ENCODE data around the gene GSTP1. TPM values are rescaled to one million over a fixed set of nuclear protein-coding genes. Genes with fewer than 3 reads are reported as not detected.
"Not testable (repeated sequence)": the region's sequence is repeated elsewhere in the genome, so short reads cannot be mapped to it uniquely, and the experiment has no call there.

Gene GSTP1
- total RNA-seq (10 to 100 TPM; 67.8 to 79.7 TPM), total RNA-seq (35.4 to 94.4 reads per million in 2 donors)

DNA sequence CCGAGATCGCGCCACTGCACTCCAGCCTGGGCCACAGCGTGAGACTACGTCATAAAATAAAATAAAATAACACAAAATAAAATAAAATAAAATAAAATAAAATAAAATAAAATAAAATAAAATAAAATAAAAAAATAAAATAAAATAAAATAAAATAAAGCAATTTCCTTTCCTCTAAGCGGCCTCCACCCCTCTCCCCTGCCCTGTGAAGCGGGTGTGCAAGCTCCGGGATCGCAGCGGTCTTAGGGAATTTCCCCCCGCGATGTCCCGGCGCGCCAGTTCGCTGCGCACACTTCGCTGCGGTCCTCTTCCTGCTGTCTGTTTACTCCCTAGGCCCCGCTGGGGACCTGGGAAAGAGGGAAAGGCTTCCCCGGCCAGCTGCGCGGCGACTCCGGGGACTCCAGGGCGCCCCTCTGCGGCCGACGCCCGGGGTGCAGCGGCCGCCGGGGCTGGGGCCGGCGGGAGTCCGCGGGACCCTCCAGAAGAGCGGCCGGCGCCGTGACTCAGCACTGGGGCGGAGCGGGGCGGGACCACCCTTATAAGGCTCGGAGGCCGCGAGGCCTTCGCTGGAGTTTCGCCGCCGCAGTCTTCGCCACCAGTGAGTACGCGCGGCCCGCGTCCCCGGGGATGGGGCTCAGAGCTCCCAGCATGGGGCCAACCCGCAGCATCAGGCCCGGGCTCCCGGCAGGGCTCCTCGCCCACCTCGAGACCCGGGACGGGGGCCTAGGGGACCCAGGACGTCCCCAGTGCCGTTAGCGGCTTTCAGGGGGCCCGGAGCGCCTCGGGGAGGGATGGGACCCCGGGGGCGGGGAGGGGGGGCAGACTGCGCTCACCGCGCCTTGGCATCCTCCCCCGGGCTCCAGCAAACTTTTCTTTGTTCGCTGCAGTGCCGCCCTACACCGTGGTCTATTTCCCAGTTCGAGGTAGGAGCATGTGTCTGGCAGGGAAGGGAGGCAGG is at the start of gene GSTP1:
TSS of gene GSTP1 (plus strand) at position 566 of the 958 bp plus-strand sequence. CDS start at position 598, 32 bp downstream.
- Mint-ChIP-seq H3K4me3 (peak within 1 kb of the TSS; percentile 90), H3K27me3 (peaks cover 12% of the 10 kb centered on the region), H3K36me3 (ENCODE audit: low read depth) (no peaks in the 10 kb centered on the region), H3K4me1 (peaks cover 31% of the 10 kb centered on the region), H3K27ac (peak within 1 kb of the TSS; percentile 81)
- DNase-seq (peak; percentile 54 to 67 (median 62)), ATAC-seq (peak; percentile 86)
- no peaks in the 10 kb centered on the region for H3K9me3 ChIP-seq (ENCODE audit: control insufficient read depth, low read length, poor library complexity, severe bottlenecking)

DNA sequence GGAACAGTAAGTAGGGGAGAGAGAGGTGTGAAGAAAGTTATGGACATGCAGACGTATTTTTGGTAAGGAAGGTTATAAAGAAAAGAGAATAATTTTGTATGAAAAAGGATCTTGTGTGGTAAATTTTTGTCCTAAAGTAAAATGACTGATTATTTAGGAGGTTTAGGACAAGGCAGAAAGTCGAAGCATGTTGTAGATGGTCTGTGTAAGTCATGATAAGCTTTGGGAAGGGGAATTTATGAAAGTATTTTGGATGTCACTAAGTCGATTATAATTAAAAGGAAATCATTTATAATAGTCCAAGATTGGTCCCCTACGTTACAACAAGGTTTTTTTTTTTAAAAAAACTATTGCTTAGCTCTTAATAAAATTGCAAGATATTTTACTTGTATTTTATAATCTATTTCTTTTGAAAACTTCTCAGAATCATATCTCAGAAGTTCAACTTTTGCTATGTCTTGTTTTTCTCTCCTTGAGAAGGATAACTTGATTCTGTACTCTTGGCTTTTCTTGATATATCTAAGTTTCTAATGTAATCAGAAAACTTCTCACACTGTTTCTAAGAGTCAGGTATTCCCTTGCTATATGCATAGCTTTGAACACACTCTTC is 49.4 kb upstream of the GSTP1 start:
- H3K27me3 Mint-ChIP-seq: peaks cover 3% of the 10 kb centered on the region
- H3K4me3 Mint-ChIP-seq: no peak overlapping the region
- no peak overlapping the region for H3K27ac Mint-ChIP-seq
- no peak for DNase-seq
- no peaks in the 10 kb centered on the region for H3K36me3 Mint-ChIP-seq (ENCODE audit: low read depth)
- H3K9me3 ChIP-seq (ENCODE audit: control insufficient read depth, low read length, poor library complexity, severe bottlenecking): no peaks in the 10 kb centered on the region
- H3K4me1 Mint-ChIP-seq: no peaks in the 10 kb centered on the region
- no peak for ATAC-seq

DNA sequence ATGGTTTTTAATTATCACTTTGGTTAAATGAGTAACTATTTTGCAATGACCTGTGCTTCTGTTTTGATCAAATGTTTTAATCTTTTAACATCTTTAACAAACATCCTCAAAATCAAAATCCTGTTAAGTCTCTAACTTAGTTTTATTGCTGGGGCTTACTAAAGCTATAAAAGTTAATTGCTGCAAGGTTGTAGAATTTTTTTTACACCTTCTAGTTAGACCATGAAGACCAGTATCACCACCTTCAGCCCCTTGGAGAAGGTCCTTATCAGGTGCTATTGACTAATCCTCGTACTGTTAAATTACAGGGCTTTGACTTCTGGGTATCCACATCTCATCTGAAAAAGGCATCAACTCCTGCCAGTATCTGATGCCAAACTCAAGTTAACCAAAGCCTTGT is 48.1 kb upstream of the GSTP1 start:
- Mint-ChIP-seq H3K27me3 (no peaks in the 10 kb centered on the region), H3K4me3 (no peak overlapping the region), H3K27ac (no peak overlapping the region), H3K4me1 (no peaks in the 10 kb centered on the region), H3K36me3 (ENCODE audit: low read depth) (no peaks in the 10 kb centered on the region)
- no peak for DNase-seq
- H3K9me3 ChIP-seq (ENCODE audit: control insufficient read depth, low read length, poor library complexity, severe bottlenecking): no peaks in the 10 kb centered on the region
- ATAC-seq: no peak

DNA sequence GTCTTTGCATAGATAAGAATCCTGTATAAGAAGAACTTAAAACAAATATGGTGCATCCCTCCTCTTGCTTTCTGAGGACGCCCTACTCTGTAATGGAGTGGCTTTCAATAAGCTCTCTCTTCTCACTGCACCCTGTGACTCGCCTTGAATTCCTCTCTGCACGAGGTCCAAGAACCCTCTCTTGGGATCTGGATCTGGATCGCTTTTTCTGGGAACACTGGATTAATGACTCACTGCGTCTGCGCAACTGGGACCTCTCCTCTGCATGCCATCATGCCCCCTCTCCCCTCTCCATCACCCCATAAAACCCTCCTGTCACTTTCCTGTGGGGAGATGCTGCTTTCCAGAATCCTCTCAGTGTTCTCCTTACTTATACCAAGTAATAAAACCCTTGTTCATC is 45.3 kb upstream of the GSTP1 start:
- no peaks in the 10 kb centered on the region for H3K9me3 ChIP-seq (ENCODE audit: control insufficient read depth, low read length, poor library complexity, severe bottlenecking)
- no peaks in the 10 kb centered on the region for H3K36me3 Mint-ChIP-seq (ENCODE audit: low read depth)
- H3K27me3 Mint-ChIP-seq: no peaks in the 10 kb centered on the region
- ATAC-seq: no peak
- no peaks in the 10 kb centered on the region for H3K4me1 Mint-ChIP-seq
- H3K27ac Mint-ChIP-seq: no peak overlapping the region
- H3K4me3 Mint-ChIP-seq: no peak overlapping the region
- no peak for DNase-seq

- DNase-seq (no peak), ATAC-seq (no peak)
- Mint-ChIP-seq H3K27me3 (no peaks in the 10 kb centered on the region), H3K36me3 (ENCODE audit: low read depth) (no peaks in the 10 kb centered on the region), H3K4me1 (no peaks in the 10 kb centered on the region), H3K27ac (no peak overlapping the region), H3K4me3 (no peak overlapping the region)
- no peaks in the 10 kb centered on the region for H3K9me3 ChIP-seq (ENCODE audit: control insufficient read depth, low read length, poor library complexity, severe bottlenecking)
These were observed 44.6 kb upstream of the GSTP1 start for GRCh38 chr11:67538823-67539505.

- no peaks in the 10 kb centered on the region for H3K27me3 Mint-ChIP-seq
- H3K36me3 Mint-ChIP-seq (ENCODE audit: low read depth): no peaks in the 10 kb centered on the region
- H3K4me1 Mint-ChIP-seq: no peaks in the 10 kb centered on the region
- H3K27ac Mint-ChIP-seq: no peak overlapping the region
- no peak for DNase-seq
- no peak overlapping the region for H3K4me3 Mint-ChIP-seq
- H3K9me3 ChIP-seq (ENCODE audit: control insufficient read depth, low read length, poor library complexity, severe bottlenecking): no peaks in the 10 kb centered on the region
- no peak for ATAC-seq
These were observed 44.1 kb upstream of the GSTP1 start for GRCh38 chr11:67539550-67539949.

- no peak overlapping the region for H3K27ac Mint-ChIP-seq
- no peaks in the 10 kb centered on the region for H3K4me1 Mint-ChIP-seq
- peaks cover 4% of the 10 kb centered on the region for H3K27me3 Mint-ChIP-seq
- ATAC-seq (no peak), DNase-seq (no peak)
- no peak overlapping the region for H3K4me3 Mint-ChIP-seq
- H3K9me3 ChIP-seq (ENCODE audit: control insufficient read depth, low read length, poor library complexity, severe bottlenecking): no peaks in the 10 kb centered on the region
- no peaks in the 10 kb centered on the region for H3K36me3 Mint-ChIP-seq (ENCODE audit: low read depth)
These were observed 42.4 kb upstream of the GSTP1 start for GRCh38 chr11:67541198-67541597.

GRCh38 chr11:67542169-67542568 is 41.4 kb upstream of the GSTP1 start:
- H3K36me3 Mint-ChIP-seq (ENCODE audit: low read depth): no peaks in the 10 kb centered on the region
- no peaks in the 10 kb centered on the region for H3K9me3 ChIP-seq (ENCODE audit: control insufficient read depth, low read length, poor library complexity, severe bottlenecking)
- H3K4me1 Mint-ChIP-seq: no peaks in the 10 kb centered on the region
- H3K27me3 Mint-ChIP-seq: peaks cover 12% of the 10 kb centered on the region
- DNase-seq (no peak), ATAC-seq (no peak)
- no peak overlapping the region for H3K27ac Mint-ChIP-seq
- H3K4me3 Mint-ChIP-seq: no peak overlapping the region

DNA sequence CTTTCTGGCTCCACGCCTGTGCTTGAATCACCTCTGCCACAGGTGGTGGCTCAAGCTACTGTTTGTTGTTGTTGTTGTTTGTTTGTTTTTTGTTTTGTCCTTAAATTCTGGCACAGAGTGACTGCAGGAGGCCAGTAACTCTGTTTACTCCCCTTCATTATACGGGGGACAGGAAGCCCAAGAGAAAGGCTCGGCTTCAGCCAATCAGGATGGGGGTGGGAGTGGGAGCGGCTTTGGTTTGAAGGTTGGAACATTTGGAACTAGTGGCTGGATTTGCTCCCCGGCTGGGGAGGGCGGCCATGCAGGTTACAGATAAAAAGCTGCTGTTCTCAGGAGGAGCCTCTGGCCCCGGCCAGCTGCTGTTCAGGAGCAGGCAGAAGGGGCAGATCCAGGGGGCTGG is 40.6 kb upstream of the GSTP1 start:
- Mint-ChIP-seq H3K4me1 (no peaks in the 10 kb centered on the region), H3K36me3 (ENCODE audit: low read depth) (no peaks in the 10 kb centered on the region), H3K4me3 (no peak overlapping the region), H3K27ac (no peak overlapping the region), H3K27me3 (peaks cover 12% of the 10 kb centered on the region)
- no peak for DNase-seq
- H3K9me3 ChIP-seq (ENCODE audit: control insufficient read depth, low read length, poor library complexity, severe bottlenecking): no peaks in the 10 kb centered on the region
- ATAC-seq: no peak

- H3K4me1 Mint-ChIP-seq: no peaks in the 10 kb centered on the region
- H3K4me3 Mint-ChIP-seq: no peak overlapping the region
- H3K9me3 ChIP-seq (ENCODE audit: control insufficient read depth, low read length, poor library complexity, severe bottlenecking): no peaks in the 10 kb centered on the region
- no peaks in the 10 kb centered on the region for H3K36me3 Mint-ChIP-seq (ENCODE audit: low read depth)
- ATAC-seq (no peak), DNase-seq (no peak)
- no peak overlapping the region for H3K27ac Mint-ChIP-seq
- peaks cover 12% of the 10 kb centered on the region for H3K27me3 Mint-ChIP-seq
These were observed 40.0 kb upstream of the GSTP1 start for GRCh38 chr11:67543585-67543984.

DNA sequence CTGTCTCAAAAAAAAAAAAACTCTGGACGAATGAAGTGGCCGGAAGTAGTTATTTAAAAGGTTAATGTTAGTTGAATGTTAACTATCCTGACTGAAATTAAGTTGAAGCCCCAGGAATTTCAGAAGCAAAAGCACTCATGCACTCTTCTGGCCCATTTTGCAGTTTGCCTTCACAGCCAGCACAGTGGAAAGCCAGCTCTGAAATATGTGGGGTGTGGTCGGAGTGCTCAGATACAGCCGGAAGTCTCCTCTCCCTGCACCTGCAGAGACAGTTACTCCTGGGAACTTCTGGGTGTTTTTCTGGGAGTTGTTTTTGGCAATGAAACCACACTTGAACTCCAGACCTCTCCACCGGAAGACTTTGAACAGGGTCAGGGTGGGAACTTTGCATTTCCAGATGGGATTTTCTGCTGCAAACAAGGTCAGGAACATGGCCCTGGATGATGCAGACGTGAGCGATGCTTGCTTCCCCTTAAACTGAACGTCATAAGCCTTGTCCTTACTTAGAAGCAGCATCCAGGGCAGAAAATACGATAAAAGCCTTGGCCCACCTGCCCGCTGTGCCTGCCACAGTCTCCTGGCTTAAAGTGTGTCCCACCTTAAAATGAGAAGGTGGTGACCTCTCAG is 38.9 kb upstream of the GSTP1 start:
- H3K4me3 Mint-ChIP-seq: no peak overlapping the region
- H3K27ac Mint-ChIP-seq: no peak overlapping the region
- H3K27me3 Mint-ChIP-seq: peaks cover 12% of the 10 kb centered on the region
- no peaks in the 10 kb centered on the region for H3K36me3 Mint-ChIP-seq (ENCODE audit: low read depth)
- no peak for ATAC-seq
- no peaks in the 10 kb centered on the region for H3K4me1 Mint-ChIP-seq
- H3K9me3 ChIP-seq (ENCODE audit: control insufficient read depth, low read length, poor library complexity, severe bottlenecking): no peaks in the 10 kb centered on the region
- DNase-seq: no peak

DNA sequence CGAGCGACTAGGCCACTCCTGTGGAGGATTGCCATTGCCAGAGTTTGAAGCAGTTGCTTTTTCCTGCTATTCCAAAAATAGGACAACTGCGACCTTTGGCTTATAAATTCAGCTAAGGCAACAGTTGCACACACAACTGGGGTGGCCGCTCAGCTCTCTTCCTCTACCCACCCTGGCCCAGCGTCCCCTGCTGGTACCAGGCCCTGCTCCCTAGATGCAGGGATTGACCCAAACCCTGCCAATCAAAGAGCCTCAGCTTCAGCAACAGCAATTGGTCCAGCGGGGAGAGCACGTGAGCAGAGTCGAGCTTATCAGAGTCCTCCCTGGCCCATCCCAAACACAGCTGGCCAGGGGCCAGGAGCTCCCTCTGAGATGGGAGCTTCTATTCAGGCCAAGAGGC is 38.3 kb upstream of the GSTP1 start:
- DNase-seq (no peak), ATAC-seq (no peak)
- Mint-ChIP-seq H3K4me1 (no peaks in the 10 kb centered on the region), H3K27ac (no peak overlapping the region), H3K27me3 (peaks cover 18% of the 10 kb centered on the region), H3K36me3 (ENCODE audit: low read depth) (peaks cover 2% of the 10 kb centered on the region), H3K4me3 (no peak overlapping the region)
- H3K9me3 ChIP-seq (ENCODE audit: control insufficient read depth, low read length, poor library complexity, severe bottlenecking): no peaks in the 10 kb centered on the region

- not testable (repeated sequence) for H3K36me3 Mint-ChIP-seq (ENCODE audit: low read depth); H3K4me3 Mint-ChIP-seq; H3K27ac Mint-ChIP-seq; H3K4me1 Mint-ChIP-seq; H3K9me3 ChIP-seq (ENCODE audit: control insufficient read depth, low read length, poor library complexity, severe bottlenecking); ATAC-seq; DNase-seq
- H3K27me3 Mint-ChIP-seq: peaks cover 18% of the 10 kb centered on the region
These were observed 35.5 kb upstream of the GSTP1 start for GRCh38 chr11:67548112-67548511.
